RPMI7951 (cell line): Measurements from ENCODE around the gene TWIST2. TPM values are rescaled to one million over a fixed set of nuclear protein-coding genes. Genes with fewer than 3 reads are reported as not detected.
A peak's percentile ranks its signal among the peaks of the same experiment; 100 is the strongest.

Experiments
- DNase-seq: peaks from one replicate; pipeline ENCODE4 v3.0.0-alpha.2; 2012; ENCODE audit warnings: low read depth
- total RNA-seq: library from RNA; depleted of rRNA; stranded (reverse); fragments of >200 nt; shearing (Covaris generic); gene quantifications from 2 replicates; pipeline ENCODE4 v1.2.3, GENCODE V29; 2014

Gene TWIST2
- total RNA-seq, 1 experiment from 2014 or later = 102 TPM

DNA sequence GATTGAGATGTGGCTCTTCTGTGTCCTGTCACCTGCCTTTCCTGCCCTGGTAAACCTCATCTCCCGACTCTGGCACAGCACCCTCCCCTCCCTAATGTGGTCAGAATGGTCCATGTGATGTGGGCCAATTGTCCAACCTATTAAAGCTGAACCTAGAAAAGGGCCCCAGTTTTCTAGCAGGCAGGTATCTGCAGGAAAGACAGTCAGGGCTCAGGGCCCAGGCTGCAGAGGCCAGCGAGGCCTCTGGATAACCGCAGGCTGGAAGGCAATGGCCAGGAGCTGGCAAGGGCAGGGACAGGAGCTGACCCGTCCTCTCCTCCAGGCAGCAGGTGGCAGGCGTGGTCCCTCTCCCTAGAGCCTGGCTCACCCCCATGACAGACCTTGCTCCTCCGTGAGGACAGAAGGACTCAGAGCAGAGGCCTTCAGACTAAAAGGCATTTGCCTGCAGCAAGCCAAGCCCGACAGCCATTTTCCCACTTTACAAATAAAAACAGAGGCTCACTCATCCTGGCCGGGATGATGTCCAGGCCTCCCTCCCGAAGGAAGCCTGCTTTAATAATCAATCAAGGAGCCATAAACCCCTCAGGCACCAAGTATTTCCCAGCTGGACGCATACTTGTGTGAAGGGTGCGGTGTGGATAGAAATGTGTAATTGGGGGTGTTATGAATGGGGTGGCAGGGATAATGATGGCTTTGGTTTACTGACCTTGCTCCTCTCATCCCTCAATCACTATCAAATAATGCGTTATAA, 107.1 kb downstream of the TWIST2 start:
- DNase-seq = peak; percentile 55

GRCh38 chr2:238955648-238956531, 108.0 kb downstream of the TWIST2 start:
- peak; percentile 68 for DNase-seq

DNA sequence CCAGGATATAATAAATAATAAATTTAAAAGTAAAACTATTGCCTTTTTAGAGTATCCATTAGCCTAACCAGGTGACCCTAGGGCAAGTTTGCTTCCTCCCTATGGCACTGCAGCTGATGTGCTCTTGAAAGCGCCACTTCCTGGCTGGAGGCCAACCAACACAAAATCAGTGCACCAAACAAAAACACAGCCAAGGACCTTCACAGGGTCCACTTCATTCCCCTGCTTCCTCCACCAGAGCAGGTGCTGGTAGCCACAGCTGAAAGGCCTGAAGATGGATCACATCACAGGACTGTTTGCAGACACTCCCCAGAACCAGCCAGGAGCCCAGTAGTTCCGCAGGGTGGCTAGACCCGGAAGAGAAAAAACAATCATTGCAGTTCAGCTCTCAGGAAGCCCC, 108.8 kb downstream of the TWIST2 start:
- no peak for DNase-seq
